DND-41 (cell line): Measurements from ENCODE around the gene KCNK4.
A peak's percentile ranks its signal among the peaks of the same experiment; 100 is the strongest.

Experiments
- ATAC-seq: fragments of 200-7000 bp; cut with Tn5 transposase; 3 replicates; pipeline ENCODE4 v1.9.1; 2021; ENCODE audit warnings: low read depth; ENCODE audit not compliant: insufficient read depth
- DNase-seq: peaks from one replicate; pipeline ENCODE4 v3.0.0-alpha.2; 2020
- H2AFZ ChIP-seq: 2 replicates; pipeline ENCODE4 v1.6.0; 2012; ENCODE audit warnings: low read depth, low read length
- H3K27ac ChIP-seq: 2 replicates; pipeline ENCODE4 v1.5.1; 2012; ENCODE audit warnings: low read length, inconsistent platforms
- H3K27me3 ChIP-seq: fragments of 200-600 bp; sonication (generic); 2 replicates; pipeline ENCODE4 v1.6.0; 2012; ENCODE audit warnings: low read length, mild to moderate bottlenecking, inconsistent platforms; ENCODE audit not compliant: insufficient read depth, poor library complexity
- H3K36me3 ChIP-seq: 2 replicates; pipeline ENCODE4 v1.5.1; 2012; ENCODE audit warnings: low read length, inconsistent platforms; ENCODE audit not compliant: insufficient read depth
- H3K4me1 ChIP-seq: 2 replicates; pipeline ENCODE4 v1.5.1; 2012; ENCODE audit warnings: mild to moderate bottlenecking, low read length; ENCODE audit not compliant: insufficient read depth
- H3K4me2 ChIP-seq: 2 replicates; pipeline ENCODE4 v1.6.0; 2012; ENCODE audit warnings: mild to moderate bottlenecking, moderate library complexity, low read length, inconsistent platforms; ENCODE audit not compliant: insufficient read depth
- H3K4me3 ChIP-seq, 2 experiments: fragments of 200-600 bp in 1 of 2; shearing (Covaris generic) in 1 of 2; 2 replicates each; pipeline ENCODE4 v1.5.1; 2012 to 2016; ENCODE audit warnings: inconsistent platforms in 2 of 2, low read length in 2 of 2, mild to moderate bottlenecking in 2 of 2, low read depth in 1 of 2, moderate library complexity in 1 of 2
- H3K79me2 ChIP-seq: 2 replicates; pipeline ENCODE4 v1.6.0; 2012; ENCODE audit warnings: low read length, inconsistent platforms; ENCODE audit not compliant: insufficient read depth
- H3K9ac ChIP-seq: 2 replicates; pipeline ENCODE4 v1.6.0; 2012; ENCODE audit warnings: low read depth, mild to moderate bottlenecking, inconsistent platforms, low read length, moderate library complexity
- H3K9me3 ChIP-seq: 2 replicates; pipeline ENCODE4 v1.5.1; 2012; ENCODE audit warnings: low read length, moderate library complexity, mild to moderate bottlenecking, inconsistent platforms; ENCODE audit not compliant: insufficient read depth, severe bottlenecking
- H4K20me1 ChIP-seq: 2 replicates; pipeline ENCODE4 v1.6.0; 2012; ENCODE audit warnings: low read length; ENCODE audit not compliant: insufficient read depth
- CTCF ChIP-seq: IDR thresholded peaks from 2 replicates; pipeline ENCODE4 v1.5.1; 2012; ENCODE audit warnings: borderline replicate concordance, low read length, moderate library complexity, mild to moderate bottlenecking; ENCODE audit not compliant: poor library complexity, severe bottlenecking; ENCODE audit errors: extremely low read depth
- EZH2 ChIP-seq: IDR thresholded peaks from 3 replicates; pipeline ENCODE4 v1.6.1; 2012; ENCODE audit warnings: borderline replicate concordance, low read depth, mild to moderate bottlenecking, moderate library complexity, low read length, inconsistent platforms; ENCODE audit not compliant: severe bottlenecking

Gene KCNK4

GRCh38 chr11:64259533-64260067 lies 31.5 kb upstream of the KCNK4 start:
- Histone ChIP-seq H3K36me3 (peaks cover 55% of the 10 kb centered on the region), H4K20me1 (no peaks in the 10 kb centered on the region), H3K4me2 (no peak overlapping the region), H3K27me3 (no peaks in the 10 kb centered on the region), H3K9ac (no peak overlapping the region), H3K27ac (no peak overlapping the region), H3K9me3 (no peaks in the 10 kb centered on the region), H2AFZ (no peak overlapping the region), H3K4me1 (no peaks in the 10 kb centered on the region), H3K79me2 (no peaks in the 10 kb centered on the region), H3K4me3 (no peak overlapping the region)
- no peak for TF ChIP-seq EZH2
- no peak for TF ChIP-seq CTCF
- DNase-seq = no peak
- 0 out of 3 replicates have a peak, but pooled peaks have one; percentile 42 for ATAC-seq

- Histone ChIP-seq H3K27ac (no peak overlapping the region), H3K9me3 (no peaks in the 10 kb centered on the region), H3K9ac (no peak overlapping the region), H3K4me1 (no peaks in the 10 kb centered on the region), H3K4me2 (no peak overlapping the region), H4K20me1 (no peaks in the 10 kb centered on the region), H3K36me3 (peaks cover 49% of the 10 kb centered on the region), H3K27me3 (no peaks in the 10 kb centered on the region), H2AFZ (no peak overlapping the region), H3K4me3 (no peak overlapping the region), H3K79me2 (no peaks in the 10 kb centered on the region)
- TF ChIP-seq CTCF (no peak), EZH2 (no peak)
- DNase-seq = no peak
- ATAC-seq = no peak
Observed at GRCh38 chr11:64260147-64260708, 30.9 kb upstream of the KCNK4 start.

GRCh38 chr11:64261556-64262080 lies 29.5 kb upstream of the KCNK4 start:
- no peak overlapping the region for H2AFZ ChIP-seq
- H3K27ac ChIP-seq = no peak overlapping the region
- H3K36me3 ChIP-seq = peaks cover 46% of the 10 kb centered on the region
- no peaks in the 10 kb centered on the region for H3K79me2 ChIP-seq
- DNase-seq (no peak), ATAC-seq (no peak)
- H4K20me1 ChIP-seq = no peaks in the 10 kb centered on the region
- TF ChIP-seq EZH2 (no peak), CTCF (no peak)
- H3K27me3 ChIP-seq = no peaks in the 10 kb centered on the region
- H3K4me3 ChIP-seq = no peak overlapping the region
- no peaks in the 10 kb centered on the region for H3K9me3 ChIP-seq
- no peak overlapping the region for H3K9ac ChIP-seq
- no peaks in the 10 kb centered on the region for H3K4me1 ChIP-seq
- no peak overlapping the region for H3K4me2 ChIP-seq
